GM18498 (cell line): ENCODE measurements around the gene KRT8.

Experiments used
- ATAC-seq: cut with Tn5 transposase; IDR thresholded peaks from one replicate; pipeline ENCODE4 v1.9.1; 2021; ENCODE audit warnings: mild to moderate bottlenecking, moderate library complexity; ENCODE audit not compliant: unreplicated experiment

Gene KRT8

DNA sequence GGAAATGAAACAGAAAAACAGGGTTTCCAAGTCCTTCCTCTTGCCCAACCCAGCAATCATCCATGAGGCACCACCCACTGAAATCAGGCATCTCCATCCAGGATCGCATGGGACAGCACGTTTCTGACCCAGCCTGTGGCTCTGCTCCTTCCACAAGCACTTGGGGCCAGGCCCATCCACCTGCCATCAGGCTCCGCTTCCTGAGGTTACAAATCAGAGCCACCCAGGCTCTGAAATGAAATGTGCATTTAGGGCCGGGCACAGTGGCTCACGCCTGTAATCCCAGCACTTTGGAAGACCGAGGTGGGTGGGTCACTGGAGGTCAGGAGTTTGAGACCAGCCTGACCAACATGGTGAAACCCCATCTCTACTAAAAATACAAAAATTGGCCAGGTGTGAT lies 55.4 kb downstream of the KRT8 start:
- ATAC-seq, result no peak

DNA sequence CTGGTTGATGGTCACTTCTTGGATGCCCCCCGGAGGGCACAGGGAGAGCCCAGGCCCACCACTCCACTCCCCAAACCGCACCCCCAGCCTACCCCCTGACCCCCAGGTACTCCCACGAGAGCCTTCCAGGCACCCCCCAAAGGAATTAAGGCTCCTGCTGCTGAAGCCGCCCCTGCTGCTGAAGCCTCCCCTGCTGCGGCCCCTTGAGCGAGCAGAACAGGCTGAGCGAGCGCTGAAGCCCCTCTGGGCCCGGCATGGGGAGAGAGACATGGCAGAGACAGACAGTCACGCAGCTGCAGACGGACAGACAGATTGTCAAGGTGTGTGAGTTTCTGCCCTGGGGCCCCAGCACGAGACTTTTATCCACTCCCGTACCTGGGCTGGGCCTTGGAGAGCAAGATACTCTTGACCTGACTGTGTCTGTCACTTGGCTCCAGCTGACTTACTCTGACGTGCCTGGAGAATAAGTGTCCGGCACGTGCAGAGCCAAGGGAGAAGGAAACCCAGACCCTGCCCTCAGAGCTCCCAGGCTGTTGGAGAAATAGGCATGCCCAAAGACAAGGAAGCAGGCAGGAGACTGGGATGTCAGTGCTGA lies 56.1 kb downstream of the KRT8 start, which contains the start of gene KRT78:
Gene KRT78 (minus strand): TSS at position 334 of the 595 bp plus-strand sequence. CDS start 64 bp downstream, at position 270.
- ATAC-seq, result no peak

DNA sequence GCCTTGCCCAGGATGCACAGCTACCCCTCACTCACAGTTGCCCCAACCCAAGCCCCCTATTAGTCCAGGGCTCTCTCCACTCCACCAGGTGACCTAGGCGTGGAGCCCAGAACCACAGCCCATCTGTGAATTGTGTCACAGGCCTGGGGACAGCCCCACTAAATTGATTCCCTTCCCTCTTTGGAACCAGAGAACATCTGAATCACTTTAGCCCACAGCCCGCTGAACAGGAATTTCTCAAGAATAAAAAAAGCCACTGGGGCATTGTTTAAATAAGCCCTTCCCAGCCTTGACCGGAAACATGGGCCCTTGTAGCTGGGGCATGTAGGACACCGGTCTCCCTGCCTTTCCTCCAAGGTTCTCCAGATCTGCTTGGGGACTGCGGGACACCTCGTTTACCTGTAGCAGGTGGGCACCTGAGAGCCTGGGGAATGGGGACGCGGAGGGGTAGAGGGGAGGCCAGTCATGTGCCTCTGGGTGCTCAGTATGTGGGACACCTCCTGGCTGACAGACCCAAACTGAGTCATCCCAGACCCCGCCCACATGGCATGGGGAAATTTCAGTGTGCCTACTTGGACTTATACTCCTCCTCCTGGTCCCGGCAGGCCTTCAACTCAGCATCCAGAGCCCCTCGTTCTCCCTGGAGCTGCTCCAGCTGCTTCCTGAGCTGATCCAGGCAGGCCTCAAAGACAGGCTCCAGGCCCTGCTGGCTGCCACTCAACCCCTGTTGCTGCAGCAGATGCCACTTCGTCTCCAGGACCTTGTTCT lies 57.4 kb downstream of the KRT8 start:
- no peak for ATAC-seq
